Panc1 (cell line): ENCODE data around the gene FHL1. TPM values are rescaled to one million over a fixed set of nuclear protein-coding genes. Genes with fewer than 3 reads are reported as not detected.

ENCODE experiments used
- ATAC-seq: fragments of 200-7000 bp; cut with Tn5 transposase; 2 replicates; pipeline ENCODE4 v1.9.1; 2020; ENCODE audit warnings: mild to moderate bottlenecking, moderate library complexity
- BruUV-seq: library from RNA; stranded (reverse); fragments of 400-500 nt; replicated peaks from 2 replicates; lab custom pipeline; 2021; lab: Mats Ljungman, UMichigan
- CTCF ChIA-PET: fragments of 300-600 bp; sonication (Branson Sonifier 250); formaldehyde crosslinking; loops from one replicate; lab custom pipeline; 2022; ENCODE audit warnings: antibody characterized with exemption; lab: Charles Lee
- POLR2A ChIA-PET: fragments of 300-600 bp; sonication (Branson Sonifier 250); formaldehyde crosslinking; loops from one replicate; lab custom pipeline; 2022; ENCODE audit warnings: antibody characterized with exemption; lab: Charles Lee
- DNase-seq: peaks from one replicate; pipeline ENCODE4 v3.0.0-alpha.2; 2010; ENCODE audit warnings: low read depth, low spot score
- H3K27ac ChIP-seq: 2 replicates; pipeline ENCODE4 v1.5.1; 2011; ENCODE audit warnings: mild to moderate bottlenecking, low read length, inconsistent platforms
- H3K27me3 ChIP-seq: fragments of 200-500 bp; sonication (Bioruptor generic); 2 replicates; pipeline ENCODE4 v1.6.0; 2014; ENCODE audit warnings: low read length, inconsistent platforms; ENCODE audit not compliant: control insufficient read depth, insufficient read depth
- H3K36me3 ChIP-seq: fragments of 200-500 bp; sonication (Bioruptor generic); 2 replicates; pipeline ENCODE4 v1.5.1; 2014; ENCODE audit warnings: inconsistent platforms, mild to moderate bottlenecking, low read length, moderate library complexity; ENCODE audit not compliant: control insufficient read depth, insufficient read depth
- H3K4me1 ChIP-seq: 2 replicates; pipeline ENCODE4 v1.5.1; 2011; ENCODE audit warnings: inconsistent platforms, mild to moderate bottlenecking, low read length, moderate library complexity; ENCODE audit not compliant: control insufficient read depth, insufficient read depth
- H3K4me3 ChIP-seq, 2 experiments: 2 replicates each; pipeline ENCODE4 v1.5.1; 2011 to 2012; ENCODE audit warnings: low read depth in 2 of 2, low read length in 2 of 2, mild to moderate bottlenecking in 2 of 2, inconsistent platforms in 1 of 2, moderate library complexity in 1 of 2
- H3K9me3 ChIP-seq: fragments of 200-500 bp; sonication (Bioruptor generic); 2 replicates; pipeline ENCODE4 v1.5.1; 2014; ENCODE audit warnings: low read depth, mild to moderate bottlenecking, inconsistent platforms, low read length, moderate library complexity; ENCODE audit not compliant: control insufficient read depth, insufficient read depth
- CTCF ChIP-seq: fragments of 450-650 bp; IDR thresholded peaks from 2 replicates; pipeline ENCODE4 v1.5.1; 2017; ENCODE audit warnings: mild to moderate bottlenecking
- POLR2AphosphoS5 ChIP-seq: IDR thresholded peaks from 2 replicates; pipeline ENCODE4 v1.6.1; 2012; ENCODE audit warnings: mild to moderate bottlenecking, low read depth, low read length, moderate library complexity
- REST ChIP-seq, 2 experiments: IDR thresholded peaks; 2 replicates each; pipeline ENCODE4 v1.6.1; 2011 to 2012; ENCODE audit warnings: low read depth in 2 of 2, control low read depth in 1 of 2, low read length in 1 of 2, mild to moderate bottlenecking in 1 of 2, moderate library complexity in 1 of 2; ENCODE audit not compliant: insufficient read depth in 1 of 2
- SIN3A ChIP-seq: IDR thresholded peaks from 2 replicates; pipeline ENCODE4 v1.6.1; 2012; ENCODE audit warnings: low read depth, mild to moderate bottlenecking, low read length, moderate library complexity, borderline replicate concordance; ENCODE audit not compliant: insufficient read depth
- TCF7L2 ChIP-seq: IDR thresholded peaks from 2 replicates; pipeline ENCODE4 v1.6.1; 2011; ENCODE audit warnings: mild to moderate bottlenecking, low read depth, low read length, inconsistent platforms
- in situ Hi-C: cut with HindIII; loops from 2 replicates; pipeline ENCODE4 v1.10.0; 2016; ENCODE audit warnings: low sequenced_read_pairs, low pct_unique_long_range_greater_than_20kb
- intact Hi-C: fragments of 100-400 bp; cut with micrococcal nuclease; formaldehyde crosslinking; loops from one replicate; pipeline ENCODE4 v1.10.0; 2022; ENCODE audit not compliant: unreplicated experiment
- total RNA-seq: library from RNA; stranded (reverse); gene quantifications from one replicate; pipeline ENCODE4 v1.2.1, GENCODE V29; 2021; ENCODE audit not compliant: unreplicated experiment

Gene FHL1
- total RNA-seq, 1 experiment from 2014 or later = 67.9 TPM

- H3K27me3 ChIP-seq = no peaks in the 10 kb centered on the region
- POLR2A ChIA-PET = no interaction called here
- H3K36me3 ChIP-seq = no peaks in the 10 kb centered on the region
- ATAC-seq (no peak), DNase-seq (no peak)
- BruUV-seq = no TSS peak
- no peak overlapping the region for H3K27ac ChIP-seq
- in situ Hi-C loops (no loop called here), intact Hi-C loops (loop anchor here (10.0 kb wide), 1 partner anchor 55 kb away; no protein-coding TSS in a partner anchor)
- no peaks in the 10 kb centered on the region for H3K4me1 ChIP-seq
- H3K4me3 ChIP-seq = no peak overlapping the region
- no peak for TF ChIP-seq CTCF
- TF ChIP-seq POLR2AphosphoS5 = no peak
- TF ChIP-seq TCF7L2 = no peak
- H3K9me3 ChIP-seq = no peaks in the 10 kb centered on the region
- CTCF ChIA-PET = interaction anchor here (0.9 to 3.0 kb wide), 2 partner anchors 44 to 181 kb away, joined by 4 to 12 read pairs; no protein-coding TSS in a partner anchor
These were observed 62.4 kb downstream of the FHL1 start for GRCh38 chrX:136209751-136210150.

DNA sequence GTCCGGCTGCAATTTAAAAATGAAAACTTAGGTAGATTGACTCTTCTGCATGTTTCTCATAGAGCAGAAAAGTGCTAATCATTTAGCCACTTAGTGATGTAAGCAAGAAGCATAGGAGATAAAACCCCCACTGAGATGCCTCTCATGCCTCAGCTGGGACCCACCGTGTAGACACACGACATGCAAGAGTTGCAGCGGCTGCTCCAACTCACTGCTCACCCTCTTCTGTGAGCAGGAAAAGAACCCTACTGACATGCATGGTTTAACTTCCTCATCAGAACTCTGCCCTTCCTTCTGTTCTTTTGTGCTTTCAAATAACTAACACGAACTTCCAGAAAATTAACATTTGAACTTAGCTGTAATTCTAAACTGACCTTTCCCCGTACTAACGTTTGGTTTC, 62.9 kb downstream of the FHL1 start:
- intact Hi-C loops = loop anchor here (10.0 kb wide), 1 partner anchor 55 kb away; no protein-coding TSS in a partner anchor
- no TSS peak for BruUV-seq
- H3K36me3 ChIP-seq = no peaks in the 10 kb centered on the region
- no peak overlapping the region for H3K27ac ChIP-seq
- no peak for DNase-seq
- H3K9me3 ChIP-seq = no peaks in the 10 kb centered on the region
- no peak for TF ChIP-seq TCF7L2
- no peak for TF ChIP-seq POLR2AphosphoS5
- TF ChIP-seq SIN3A = no peak
- no peak for TF ChIP-seq CTCF
- no peak for TF ChIP-seq REST (IDR thresholded peaks at IDR 0.05; ENCODE audit: insufficient read depth in 1 of 2, low read depth in 2 of 2, low read length in 1 of 2)
- in situ Hi-C loops = no loop called here
- no peak overlapping the region for H3K4me3 ChIP-seq
- POLR2A ChIA-PET = no interaction called here
- ATAC-seq = no peak
- no peaks in the 10 kb centered on the region for H3K4me1 ChIP-seq
- H3K27me3 ChIP-seq = no peaks in the 10 kb centered on the region
- CTCF ChIA-PET = interaction anchor here (3.0 kb wide), 1 partner anchor 182 kb away, joined by 12 read pairs; no protein-coding TSS in a partner anchor
